ENCODE data around the gene C8A.

DNA sequence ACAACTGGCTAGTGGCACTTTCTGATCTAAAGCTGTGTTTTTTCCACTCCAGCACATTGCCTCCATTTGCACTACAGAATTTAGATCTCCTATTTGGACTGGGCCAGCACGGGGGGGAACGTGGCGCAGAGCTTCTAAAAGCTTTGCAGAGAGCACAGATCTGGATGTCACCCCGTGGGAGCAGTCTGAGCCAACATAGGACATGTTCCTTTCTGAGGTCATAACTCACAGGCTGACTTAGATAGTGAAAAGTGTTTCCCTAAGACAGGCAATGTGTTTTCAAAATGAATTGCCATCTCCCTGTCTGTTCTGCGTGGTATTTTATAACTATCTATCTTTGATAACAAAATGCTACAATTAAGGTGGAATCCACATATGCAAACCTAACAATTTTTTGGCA lies 3.7 kb upstream of the C8A start:
- TF ChIP-seq CTCF (IDR thresholded peaks at IDR 0.05) = no peak
- no peak for TF ChIP-seq POLR2A (IDR thresholded peaks at IDR 0.05; ENCODE audit: low read depth)
- no peak for TF ChIP-seq EP300 (IDR thresholded peaks at IDR 0.05)

Measured in esophagus muscularis mucosa (tissue), 4 donors.